DOHH2 (cell line): ENCODE results near the gene GRB2.
"Not testable (repeated sequence)": the region's sequence is repeated elsewhere in the genome, so short reads cannot be mapped to it uniquely, and the experiment has no call there.

ENCODE experiments used
- H3F3A ChIP-seq: fragments of 200-600 bp; sonication (generic), shearing (Covaris generic); 2 replicates; pipeline ENCODE4 v1.6.0; 2016; ENCODE audit warnings: antibody characterized with exemption, mild to moderate bottlenecking; ENCODE audit not compliant: control insufficient read depth, insufficient read depth
- H3K27ac ChIP-seq: fragments of 200-600 bp; sonication (generic); 2 replicates; pipeline ENCODE4 v1.5.1; 2014; ENCODE audit warnings: low read depth, mild to moderate bottlenecking, low read length, moderate library complexity
- H3K27me3 ChIP-seq: fragments of 200-600 bp; sonication (generic); 2 replicates; pipeline ENCODE4 v1.6.1; 2014; ENCODE audit warnings: mild to moderate bottlenecking, low read length, mixed read lengths; ENCODE audit not compliant: control insufficient read depth
- H3K36me3 ChIP-seq: fragments of 200-600 bp; sonication (generic); 2 replicates; pipeline ENCODE4 v1.6.1; 2014; ENCODE audit warnings: mild to moderate bottlenecking, low read length, moderate library complexity, mixed read lengths; ENCODE audit not compliant: control insufficient read depth
- H3K4me1 ChIP-seq: fragments of 200-600 bp; sonication (generic); 2 replicates; pipeline ENCODE4 v1.6.1; 2014; ENCODE audit warnings: mild to moderate bottlenecking, low read length, mixed read lengths; ENCODE audit not compliant: control insufficient read depth
- H3K4me2 ChIP-seq: fragments of 200-600 bp; sonication (generic); 2 replicates; pipeline ENCODE4 v1.6.0; 2014; ENCODE audit warnings: mild to moderate bottlenecking, low read length, moderate library complexity
- H3K4me3 ChIP-seq: fragments of 200-600 bp; sonication (generic); 2 replicates; pipeline ENCODE4 v1.5.1; 2014; ENCODE audit warnings: mild to moderate bottlenecking, low read length, mixed read lengths
- H3K79me2 ChIP-seq: fragments of 200-600 bp; sonication (generic); 2 replicates; pipeline ENCODE4 v1.6.1; 2014; ENCODE audit warnings: mild to moderate bottlenecking, low read length, mixed read lengths; ENCODE audit not compliant: control insufficient read depth
- H3K9me2 ChIP-seq: fragments of 200-600 bp; sonication (generic); replicated peaks from 2 replicates; pipeline ENCODE4 v1.6.1; 2014; ENCODE audit warnings: mild to moderate bottlenecking, low read length, mixed read lengths; ENCODE audit not compliant: control insufficient read depth
- H3K9me3 ChIP-seq: fragments of 200-600 bp; sonication (generic); 2 replicates; pipeline ENCODE4 v1.6.1; 2014; ENCODE audit warnings: antibody characterized with exemption, low read length, mixed read lengths; ENCODE audit not compliant: control insufficient read depth, insufficient read depth
- H4K20me1 ChIP-seq: fragments of 200-600 bp; sonication (generic); 2 replicates; pipeline ENCODE4 v1.6.0; 2014; ENCODE audit warnings: low read depth, mild to moderate bottlenecking, antibody characterized with exemption, low read length, moderate library complexity; ENCODE audit not compliant: control insufficient read depth, insufficient read depth
- CTCF ChIP-seq: fragments of 200-600 bp; sonication (generic); IDR thresholded peaks from one replicate; pipeline ENCODE4 v1.5.1; 2014; ENCODE audit warnings: antibody characterized with exemption, mild to moderate bottlenecking, low read depth, low read length; ENCODE audit not compliant: poor library complexity, severe bottlenecking
- EZH2phosphoT487 ChIP-seq: fragments of 200-600 bp; sonication (generic); IDR thresholded peaks from 2 replicates; pipeline ENCODE4 v1.6.1; 2017; ENCODE audit warnings: borderline replicate concordance, mild to moderate bottlenecking, antibody characterized with exemption, low read length, moderate library complexity, mixed read lengths

GRB2 gene

GRCh38 chr17:75442168-75443103, 37.0 kb upstream of the GRB2 start:
- no peak for TF ChIP-seq CTCF
- no peak for TF ChIP-seq EZH2phosphoT487
- H3F3A ChIP-seq, result no peaks in the 10 kb centered on the region
- no peaks in the 10 kb centered on the region for H4K20me1 ChIP-seq
- H3K4me3 ChIP-seq, result no peak overlapping the region
- no peak overlapping the region for H3K27ac ChIP-seq
- no peaks in the 10 kb centered on the region for H3K4me1 ChIP-seq
- no peaks in the 10 kb centered on the region for H3K9me3 ChIP-seq
- H3K9me2 ChIP-seq, result no peaks in the 10 kb centered on the region
- no peaks in the 10 kb centered on the region for H3K79me2 ChIP-seq
- H3K4me2 ChIP-seq, result no peak overlapping the region
- no peaks in the 10 kb centered on the region for H3K36me3 ChIP-seq
- no peaks in the 10 kb centered on the region for H3K27me3 ChIP-seq

- Histone ChIP-seq H3K4me2 (no peak overlapping the region), H3K4me1 (no peaks in the 10 kb centered on the region), H3K27ac (no peak overlapping the region), H3K27me3 (no peaks in the 10 kb centered on the region), H4K20me1 (no peaks in the 10 kb centered on the region), H3K79me2 (no peaks in the 10 kb centered on the region), H3K9me3 (no peaks in the 10 kb centered on the region), H3K9me2 (no peaks in the 10 kb centered on the region), H3F3A (no peaks in the 10 kb centered on the region), H3K4me3 (no peak overlapping the region), H3K36me3 (no peaks in the 10 kb centered on the region)
- TF ChIP-seq EZH2phosphoT487 (no peak), CTCF (no peak)
These were observed 35.4 kb upstream of the GRB2 start for GRCh38 chr17:75440738-75441448.

GRCh38 chr17:75439287-75439686, 33.8 kb upstream of the GRB2 start:
- no peak overlapping the region for H3K4me3 ChIP-seq
- H3K27ac ChIP-seq, result no peak overlapping the region
- no peaks in the 10 kb centered on the region for H3K9me2 ChIP-seq
- H3K4me1 ChIP-seq, result no peaks in the 10 kb centered on the region
- H3F3A ChIP-seq, result no peaks in the 10 kb centered on the region
- H3K27me3 ChIP-seq, result 0 out of 2 replicates have a peak, but pooled peaks cover 5% of the 10 kb centered on the region
- H3K9me3 ChIP-seq, result no peaks in the 10 kb centered on the region
- no peaks in the 10 kb centered on the region for H3K79me2 ChIP-seq
- H4K20me1 ChIP-seq, result no peaks in the 10 kb centered on the region
- H3K36me3 ChIP-seq, result no peaks in the 10 kb centered on the region
- TF ChIP-seq EZH2phosphoT487 (no peak), CTCF (no peak)
- no peak overlapping the region for H3K4me2 ChIP-seq

GRCh38 chr17:75437404-75437803, 31.9 kb upstream of the GRB2 start:
- H3K4me2 ChIP-seq, H4K20me1 ChIP-seq, H3K79me2 ChIP-seq, H3K9me2 ChIP-seq, H3K36me3 ChIP-seq, H3F3A ChIP-seq, H3K4me1 ChIP-seq, H3K4me3 ChIP-seq, H3K27me3 ChIP-seq, H3K27ac ChIP-seq, H3K9me3 ChIP-seq: not testable (repeated sequence)

- H3K79me2 ChIP-seq, H3K36me3 ChIP-seq, H3F3A ChIP-seq, H3K27ac ChIP-seq, H4K20me1 ChIP-seq, H3K9me2 ChIP-seq, H3K27me3 ChIP-seq, H3K4me2 ChIP-seq, H3K4me3 ChIP-seq, H3K4me1 ChIP-seq, H3K9me3 ChIP-seq: not testable (repeated sequence)
These were observed 29.0 kb upstream of the GRB2 start for GRCh38 chr17:75434433-75434832.
